Neural cell (in vitro differentiated cells): ENCODE data around the gene SGSM1. TPM values are rescaled to one million over a fixed set of nuclear protein-coding genes. Genes with fewer than 3 reads are reported as not detected.

Source experiments
- H2AFZ ChIP-seq: fragments of 200-600, 300-800 bp; sonication (generic), shearing (Covaris generic); 2 replicates; pipeline ENCODE4 v1.6.0; 2014; ENCODE audit warnings: low read depth, mild to moderate bottlenecking, antibody characterized with exemption, low read length, moderate library complexity
- H3F3A ChIP-seq: fragments of 200-600 bp; shearing (Covaris generic); 2 replicates; pipeline ENCODE4 v1.6.1; 2016; ENCODE audit warnings: mild to moderate bottlenecking, moderate library complexity, mixed read lengths, antibody characterized with exemption, low read length; ENCODE audit not compliant: insufficient read depth, poor library complexity, severe bottlenecking
- H3K27ac ChIP-seq: fragments of 200-600, 300-800 bp; sonication (generic), shearing (Covaris generic); 2 replicates; pipeline ENCODE4 v1.5.1; 2014; ENCODE audit warnings: mild to moderate bottlenecking, low read length, moderate library complexity
- H3K27me3 ChIP-seq: fragments of 300-800, 200-600 bp; sonication (generic), shearing (Covaris generic); 2 replicates; pipeline ENCODE4 v1.6.0; 2014; ENCODE audit warnings: mild to moderate bottlenecking, low read depth, low read length, moderate library complexity; ENCODE audit not compliant: insufficient read depth
- H3K36me3 ChIP-seq: fragments of 300-800, 200-600 bp; sonication (generic), shearing (Covaris generic); 2 replicates; pipeline ENCODE4 v1.5.1; 2014; ENCODE audit warnings: mild to moderate bottlenecking, antibody characterized with exemption, low read length, moderate library complexity; ENCODE audit not compliant: insufficient read depth
- H3K4me2 ChIP-seq: fragments of 300-800, 200-600 bp; sonication (generic), shearing (Covaris generic); 2 replicates; pipeline ENCODE4 v1.6.0; 2014; ENCODE audit warnings: mild to moderate bottlenecking, low read length
- H3K4me3 ChIP-seq: fragments of 300-800, 200-600 bp; sonication (generic), shearing (Covaris generic); 2 replicates; pipeline ENCODE4 v1.5.1; 2014; ENCODE audit warnings: mild to moderate bottlenecking, low read length, moderate library complexity
- H3K79me2 ChIP-seq: fragments of 200-600 bp; shearing (Covaris generic); replicated peaks from 2 replicates; pipeline ENCODE4 v1.6.0; 2014; ENCODE audit warnings: mild to moderate bottlenecking, low read length, moderate library complexity; ENCODE audit not compliant: insufficient read depth
- H3K9ac ChIP-seq: fragments of 300-800, 200-600 bp; sonication (generic), shearing (Covaris generic); 2 replicates; pipeline ENCODE4 v1.6.1; 2016; ENCODE audit warnings: mild to moderate bottlenecking, low read length, mixed read lengths
- H3K9me2 ChIP-seq: fragments of 200-600 bp; shearing (Covaris generic); 2 replicates; pipeline ENCODE4 v1.6.1; 2016; ENCODE audit warnings: mild to moderate bottlenecking, low read length, mixed read lengths; ENCODE audit not compliant: insufficient read depth
- H3K9me3 ChIP-seq: fragments of 200-600, 300-800 bp; sonication (generic), shearing (Covaris generic); 2 replicates; pipeline ENCODE4 v1.6.1; 2016; ENCODE audit warnings: mild to moderate bottlenecking, mixed run types, low read length, moderate library complexity, mixed read lengths
- H4K20me1 ChIP-seq: fragments of 200-600 bp; shearing (Covaris generic); 2 replicates; pipeline ENCODE4 v1.6.1; 2016; ENCODE audit warnings: mild to moderate bottlenecking, mixed run types; ENCODE audit not compliant: insufficient read depth
- EP300 ChIP-seq: fragments of 450-650 bp; conservative IDR thresholded peaks from 2 replicates; pipeline ENCODE4 v1.6.1; 2014; ENCODE audit warnings: antibody characterized with exemption, mild to moderate bottlenecking, moderate library complexity; ENCODE audit not compliant: poor library complexity, severe bottlenecking
- EZH2 ChIP-seq: fragments of 200-600, 300-800 bp; shearing (Covaris generic), sonication (generic); IDR thresholded peaks from 2 replicates; pipeline ENCODE4 v1.6.1; 2014; ENCODE audit warnings: antibody characterized with exemption, low read length, borderline replicate concordance, mild to moderate bottlenecking; ENCODE audit not compliant: insufficient read depth, poor library complexity, severe bottlenecking
- MXI1 ChIP-seq: fragments of 450-650 bp; conservative IDR thresholded peaks from 2 replicates; pipeline ENCODE4 v1.6.1; 2014; ENCODE audit warnings: antibody characterized with exemption, mild to moderate bottlenecking; ENCODE audit not compliant: poor library complexity, severe bottlenecking
- POLR2AphosphoS5 ChIP-seq: IDR thresholded peaks from 2 replicates; pipeline ENCODE4 v1.6.1; 2012
- RAD21 ChIP-seq: fragments of 450-650 bp; conservative IDR thresholded peaks from 2 replicates; pipeline ENCODE4 v1.6.1; 2014; ENCODE audit warnings: antibody characterized with exemption, mild to moderate bottlenecking, moderate library complexity
- SMC3 ChIP-seq: fragments of 450-650 bp; conservative IDR thresholded peaks from 2 replicates; pipeline ENCODE4 v1.6.1; 2014; ENCODE audit warnings: antibody characterized with exemption, mild to moderate bottlenecking, moderate library complexity; ENCODE audit not compliant: poor library complexity
- TAF1 ChIP-seq: IDR thresholded peaks from 2 replicates; pipeline ENCODE4 v1.6.1; 2012; ENCODE audit warnings: low read depth
- polyA plus RNA-seq: library from polyadenylated mRNA; depleted of rRNA; stranded (reverse); fragments of >200 nt; gene quantifications from 2 replicates; pipeline ENCODE4 v1.2.3, GENCODE V29; 2014
- TF ChIP-seq, protein P1 (sequence below): fragments of 450-650 bp; IDR thresholded peaks from 2 replicates; pipeline ENCODE4 v1.5.1; 2014; ENCODE audit warnings: antibody characterized with exemption, mild to moderate bottlenecking, moderate library complexity; ENCODE audit not compliant: poor library complexity, severe bottlenecking
- TF ChIP-seq, protein P2 (sequence below): IDR thresholded peaks from 2 replicates; pipeline ENCODE4 v1.6.1; 2012; ENCODE audit warnings: borderline replicate concordance

SGSM1 gene
- polyA plus RNA-seq, 1 donor from 2014 or later, result 7.5 TPM

DNA sequence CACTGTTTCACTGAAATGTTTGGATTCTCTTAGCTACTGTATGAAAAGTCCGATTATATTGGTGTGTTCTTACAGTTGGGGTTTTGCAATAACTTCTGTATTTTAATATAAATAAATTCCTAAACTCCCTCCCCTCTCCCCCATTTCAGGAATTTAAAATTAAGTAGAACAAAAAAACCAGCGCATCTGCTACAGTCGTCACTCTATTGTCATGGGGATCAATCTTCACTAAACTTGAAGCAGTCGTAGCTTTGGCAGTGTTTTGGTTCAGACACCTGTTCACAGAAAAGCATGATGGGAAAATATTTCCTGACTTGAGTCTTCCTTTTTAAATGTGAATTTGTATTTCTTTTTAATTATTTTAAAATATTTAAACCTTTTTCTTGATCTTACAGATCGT is 40.8 kb upstream of the SGSM1 start:
- H3K27me3 ChIP-seq, result no peaks in the 10 kb centered on the region
- H3K36me3 ChIP-seq, result no peaks in the 10 kb centered on the region
- no peak overlapping the region for H3K9ac ChIP-seq
- no peak overlapping the region for H2AFZ ChIP-seq
- TF ChIP-seq EP300, result no peak
- no peak for TF ChIP-seq TAF1
- no peak for TF ChIP-seq RAD21
- no peak for TF ChIP-seq POLR2AphosphoS5
- TF ChIP-seq, protein P1, sequence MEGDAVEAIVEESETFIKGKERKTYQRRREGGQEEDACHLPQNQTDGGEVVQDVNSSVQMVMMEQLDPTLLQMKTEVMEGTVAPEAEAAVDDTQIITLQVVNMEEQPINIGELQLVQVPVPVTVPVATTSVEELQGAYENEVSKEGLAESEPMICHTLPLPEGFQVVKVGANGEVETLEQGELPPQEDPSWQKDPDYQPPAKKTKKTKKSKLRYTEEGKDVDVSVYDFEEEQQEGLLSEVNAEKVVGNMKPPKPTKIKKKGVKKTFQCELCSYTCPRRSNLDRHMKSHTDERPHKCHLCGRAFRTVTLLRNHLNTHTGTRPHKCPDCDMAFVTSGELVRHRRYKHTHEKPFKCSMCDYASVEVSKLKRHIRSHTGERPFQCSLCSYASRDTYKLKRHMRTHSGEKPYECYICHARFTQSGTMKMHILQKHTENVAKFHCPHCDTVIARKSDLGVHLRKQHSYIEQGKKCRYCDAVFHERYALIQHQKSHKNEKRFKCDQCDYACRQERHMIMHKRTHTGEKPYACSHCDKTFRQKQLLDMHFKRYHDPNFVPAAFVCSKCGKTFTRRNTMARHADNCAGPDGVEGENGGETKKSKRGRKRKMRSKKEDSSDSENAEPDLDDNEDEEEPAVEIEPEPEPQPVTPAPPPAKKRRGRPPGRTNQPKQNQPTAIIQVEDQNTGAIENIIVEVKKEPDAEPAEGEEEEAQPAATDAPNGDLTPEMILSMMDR, result no peak
- no peak for TF ChIP-seq EZH2
- TF ChIP-seq, protein P2, sequence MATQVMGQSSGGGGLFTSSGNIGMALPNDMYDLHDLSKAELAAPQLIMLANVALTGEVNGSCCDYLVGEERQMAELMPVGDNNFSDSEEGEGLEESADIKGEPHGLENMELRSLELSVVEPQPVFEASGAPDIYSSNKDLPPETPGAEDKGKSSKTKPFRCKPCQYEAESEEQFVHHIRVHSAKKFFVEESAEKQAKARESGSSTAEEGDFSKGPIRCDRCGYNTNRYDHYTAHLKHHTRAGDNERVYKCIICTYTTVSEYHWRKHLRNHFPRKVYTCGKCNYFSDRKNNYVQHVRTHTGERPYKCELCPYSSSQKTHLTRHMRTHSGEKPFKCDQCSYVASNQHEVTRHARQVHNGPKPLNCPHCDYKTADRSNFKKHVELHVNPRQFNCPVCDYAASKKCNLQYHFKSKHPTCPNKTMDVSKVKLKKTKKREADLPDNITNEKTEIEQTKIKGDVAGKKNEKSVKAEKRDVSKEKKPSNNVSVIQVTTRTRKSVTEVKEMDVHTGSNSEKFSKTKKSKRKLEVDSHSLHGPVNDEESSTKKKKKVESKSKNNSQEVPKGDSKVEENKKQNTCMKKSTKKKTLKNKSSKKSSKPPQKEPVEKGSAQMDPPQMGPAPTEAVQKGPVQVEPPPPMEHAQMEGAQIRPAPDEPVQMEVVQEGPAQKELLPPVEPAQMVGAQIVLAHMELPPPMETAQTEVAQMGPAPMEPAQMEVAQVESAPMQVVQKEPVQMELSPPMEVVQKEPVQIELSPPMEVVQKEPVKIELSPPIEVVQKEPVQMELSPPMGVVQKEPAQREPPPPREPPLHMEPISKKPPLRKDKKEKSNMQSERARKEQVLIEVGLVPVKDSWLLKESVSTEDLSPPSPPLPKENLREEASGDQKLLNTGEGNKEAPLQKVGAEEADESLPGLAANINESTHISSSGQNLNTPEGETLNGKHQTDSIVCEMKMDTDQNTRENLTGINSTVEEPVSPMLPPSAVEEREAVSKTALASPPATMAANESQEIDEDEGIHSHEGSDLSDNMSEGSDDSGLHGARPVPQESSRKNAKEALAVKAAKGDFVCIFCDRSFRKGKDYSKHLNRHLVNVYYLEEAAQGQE, result no peak
- TF ChIP-seq MXI1, result no peak
- no peak for TF ChIP-seq SMC3
- no peaks in the 10 kb centered on the region for H4K20me1 ChIP-seq
- H3K4me3 ChIP-seq, result no peak overlapping the region
- no peaks in the 10 kb centered on the region for H3F3A ChIP-seq
- no peak overlapping the region for H3K4me2 ChIP-seq
- H3K9me2 ChIP-seq, result no peaks in the 10 kb centered on the region
- no peaks in the 10 kb centered on the region for H3K79me2 ChIP-seq
- H3K27ac ChIP-seq, result no peak overlapping the region
- no peaks in the 10 kb centered on the region for H3K9me3 ChIP-seq

DNA sequence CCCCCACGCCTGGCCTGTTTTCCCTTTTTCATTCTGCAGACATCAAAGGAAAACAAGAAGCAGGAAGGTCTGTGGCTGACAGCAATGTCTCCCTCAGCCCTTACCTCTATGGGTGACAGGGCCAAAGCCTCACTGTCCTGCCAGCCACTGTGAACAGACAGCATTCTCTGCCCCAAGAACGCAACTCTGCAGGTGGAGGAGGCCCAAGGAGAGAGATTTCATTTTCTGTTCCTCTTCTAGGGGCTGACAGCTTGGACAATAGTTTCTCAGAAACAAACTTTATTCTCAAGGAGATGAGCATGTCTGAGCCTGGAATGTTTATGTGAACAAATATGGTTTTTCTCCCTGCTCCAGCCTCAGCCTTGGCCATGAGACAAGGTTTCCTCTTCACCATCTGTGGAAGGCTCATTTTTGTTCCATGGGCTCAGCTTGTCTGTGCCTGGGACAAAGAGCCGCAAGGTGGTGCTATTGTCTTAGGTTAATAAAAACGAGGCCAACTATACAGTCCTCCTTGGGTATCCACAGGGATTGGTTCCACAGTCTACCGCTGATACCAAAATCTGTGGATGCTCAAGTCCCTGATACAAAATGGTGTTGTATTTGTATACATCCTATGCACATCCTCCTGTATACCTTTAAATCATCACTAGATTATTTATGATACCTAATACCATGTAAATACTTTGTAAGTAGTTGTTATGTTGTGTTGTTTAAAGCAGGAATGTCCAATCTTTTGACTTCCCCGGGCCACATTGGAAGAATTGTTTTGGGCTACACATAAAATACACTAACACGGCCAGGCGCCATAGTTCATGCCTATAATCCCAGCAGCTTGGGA is 37.3 kb upstream of the SGSM1 start:
- TF ChIP-seq, protein P2, result no peak
- no peak for TF ChIP-seq TAF1
- peak; percentile 67 for TF ChIP-seq SMC3
- peak; percentile 66 for TF ChIP-seq RAD21
- TF ChIP-seq, protein P1, result peak; percentile 61
- no peak for TF ChIP-seq MXI1
- TF ChIP-seq EZH2, result no peak
- no peak for TF ChIP-seq EP300
- no peak for TF ChIP-seq POLR2AphosphoS5
- no peaks in the 10 kb centered on the region for H3K36me3 ChIP-seq

More for the DNA sequence above, 37.3 kb upstream of the SGSM1 start:
- Histone ChIP-seq H3K9me2 (no peaks in the 10 kb centered on the region), H3K4me3 (no peak overlapping the region), H3K9ac (no peak overlapping the region), H3K27ac (no peak overlapping the region), H3K79me2 (no peaks in the 10 kb centered on the region), H3K27me3 (no peaks in the 10 kb centered on the region), H3K4me2 (no peak overlapping the region), H4K20me1 (no peaks in the 10 kb centered on the region), H3K9me3 (no peaks in the 10 kb centered on the region), H2AFZ (no peak overlapping the region), H3F3A (no peaks in the 10 kb centered on the region)
